Measurements from ENCODE around the gene TBC1D2. TPM values are rescaled to one million over a fixed set of nuclear protein-coding genes. Genes with fewer than 3 reads are reported as not detected.

TBC1D2 gene
- total and polyA plus RNA-seq, 8 donors, result 14.4 to 107 (median 21.0) TPM

GRCh38 chr9:98181746-98182068 lies 73.7 kb downstream of the TBC1D2 start:
- no peak for DNase-seq
- H3K27me3 ChIP-seq, result no peaks in the 10 kb centered on the region
- no peaks in the 10 kb centered on the region for H3K9me3 ChIP-seq
- peaks cover 0 to 30% of the 10 kb centered on the region in 2 donors for H3K4me1 ChIP-seq
- TF ChIP-seq, protein P1, sequence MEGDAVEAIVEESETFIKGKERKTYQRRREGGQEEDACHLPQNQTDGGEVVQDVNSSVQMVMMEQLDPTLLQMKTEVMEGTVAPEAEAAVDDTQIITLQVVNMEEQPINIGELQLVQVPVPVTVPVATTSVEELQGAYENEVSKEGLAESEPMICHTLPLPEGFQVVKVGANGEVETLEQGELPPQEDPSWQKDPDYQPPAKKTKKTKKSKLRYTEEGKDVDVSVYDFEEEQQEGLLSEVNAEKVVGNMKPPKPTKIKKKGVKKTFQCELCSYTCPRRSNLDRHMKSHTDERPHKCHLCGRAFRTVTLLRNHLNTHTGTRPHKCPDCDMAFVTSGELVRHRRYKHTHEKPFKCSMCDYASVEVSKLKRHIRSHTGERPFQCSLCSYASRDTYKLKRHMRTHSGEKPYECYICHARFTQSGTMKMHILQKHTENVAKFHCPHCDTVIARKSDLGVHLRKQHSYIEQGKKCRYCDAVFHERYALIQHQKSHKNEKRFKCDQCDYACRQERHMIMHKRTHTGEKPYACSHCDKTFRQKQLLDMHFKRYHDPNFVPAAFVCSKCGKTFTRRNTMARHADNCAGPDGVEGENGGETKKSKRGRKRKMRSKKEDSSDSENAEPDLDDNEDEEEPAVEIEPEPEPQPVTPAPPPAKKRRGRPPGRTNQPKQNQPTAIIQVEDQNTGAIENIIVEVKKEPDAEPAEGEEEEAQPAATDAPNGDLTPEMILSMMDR (IDR thresholded peaks at IDR 0.05), result no peak
- intact Hi-C loops (cut with DNase I), result no loop called here
- no peak overlapping the region for H3K4me3 ChIP-seq
- no peak for ATAC-seq
- H3K27ac ChIP-seq, result no peak overlapping the region
- H3K36me3 ChIP-seq, result no peaks in the 10 kb centered on the region

- H3K4me3 ChIP-seq, result no peak overlapping the region
- TF ChIP-seq, protein P1 (IDR thresholded peaks at IDR 0.05), result no peak
- no peaks in the 10 kb centered on the region for H3K9me3 ChIP-seq
- H3K27ac ChIP-seq, result no peak overlapping the region
- H3K4me1 ChIP-seq, result peaks cover 0 to 32% of the 10 kb centered on the region in 2 donors
- intact Hi-C loops (cut with DNase I), result no loop called here
- no peaks in the 10 kb centered on the region for H3K27me3 ChIP-seq
- H3K36me3 ChIP-seq, result no peaks in the 10 kb centered on the region
- ATAC-seq (no peak), DNase-seq (no peak)
These were observed 74.5 kb downstream of the TBC1D2 start for GRCh38 chr9:98180996-98181395.

GRCh38 chr9:98178874-98179850 lies 76.3 kb downstream of the TBC1D2 start:
- TF ChIP-seq, protein P1 (IDR thresholded peaks at IDR 0.05), result no peak
- peaks cover 0 to 24% of the 10 kb centered on the region in 2 donors for H3K4me1 ChIP-seq

DNA sequence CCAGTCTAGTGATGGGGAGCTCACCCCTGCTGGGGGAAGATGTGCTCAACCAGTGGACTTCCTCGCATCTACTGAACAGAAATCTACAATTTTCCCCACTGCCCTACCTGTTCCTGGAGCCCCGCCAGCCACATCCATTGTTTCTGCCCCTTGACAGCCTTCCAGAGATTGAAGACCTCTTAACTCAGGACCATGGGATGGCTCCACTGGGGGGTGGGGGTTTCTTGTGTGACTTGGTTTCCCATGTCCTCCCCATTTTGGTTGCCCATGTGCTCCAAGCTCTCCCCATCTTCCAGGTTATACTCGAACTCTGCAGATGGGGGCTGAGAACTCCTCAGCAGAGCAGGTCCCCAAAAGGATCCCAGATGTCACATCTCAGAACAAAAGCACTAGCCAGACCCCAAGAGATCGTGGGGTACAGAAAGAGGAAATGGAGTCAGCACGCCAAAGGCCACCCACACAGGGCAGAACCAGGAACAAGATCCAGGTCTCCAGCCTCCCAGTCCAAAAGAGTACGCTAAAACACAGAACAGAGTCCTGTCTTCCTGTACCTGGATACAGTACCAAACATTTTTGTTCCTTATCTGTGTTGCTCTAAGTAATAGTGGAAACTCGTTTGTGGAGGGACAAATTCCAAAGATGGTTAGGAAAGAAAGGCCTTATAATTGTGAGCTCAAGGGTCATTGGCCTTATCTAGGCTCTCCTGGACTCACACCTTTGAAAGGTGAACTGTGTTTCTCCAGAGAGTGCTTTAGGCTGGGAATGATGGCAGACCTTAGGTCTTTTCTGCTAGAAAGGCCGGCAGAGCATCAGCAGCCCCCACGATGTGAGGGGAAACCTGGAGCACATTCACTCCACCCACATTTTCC lies 78.8 kb downstream of the TBC1D2 start:
- H3K36me3 ChIP-seq, result no peaks in the 10 kb centered on the region
- TF ChIP-seq, protein P1 (IDR thresholded peaks at IDR 0.05), result no peak
- H3K27me3 ChIP-seq, result no peaks in the 10 kb centered on the region
- ATAC-seq (peak; percentile 65), DNase-seq (no peak)
- intact Hi-C loops (cut with DNase I), result no loop called here
- peaks cover 0 to 24% of the 10 kb centered on the region in 2 donors for H3K4me1 ChIP-seq
- no peak overlapping the region for H3K27ac ChIP-seq
- no peak overlapping the region for H3K4me3 ChIP-seq
- no peaks in the 10 kb centered on the region for H3K9me3 ChIP-seq

More at GRCh38 chr9:98178874-98179850, 76.3 kb downstream of the TBC1D2 start:
- H3K27me3 ChIP-seq, result no peaks in the 10 kb centered on the region
- ATAC-seq (no peak), DNase-seq (peak in 1 of 4 donors; percentile 76)
- H3K4me3 ChIP-seq, result no peak overlapping the region
- peak overlapping the region in 1 of 2 donors; percentile 42 for H3K27ac ChIP-seq
- no peaks in the 10 kb centered on the region for H3K36me3 ChIP-seq
- no peaks in the 10 kb centered on the region for H3K9me3 ChIP-seq
- intact Hi-C loops (cut with DNase I), result no loop called here

DNA sequence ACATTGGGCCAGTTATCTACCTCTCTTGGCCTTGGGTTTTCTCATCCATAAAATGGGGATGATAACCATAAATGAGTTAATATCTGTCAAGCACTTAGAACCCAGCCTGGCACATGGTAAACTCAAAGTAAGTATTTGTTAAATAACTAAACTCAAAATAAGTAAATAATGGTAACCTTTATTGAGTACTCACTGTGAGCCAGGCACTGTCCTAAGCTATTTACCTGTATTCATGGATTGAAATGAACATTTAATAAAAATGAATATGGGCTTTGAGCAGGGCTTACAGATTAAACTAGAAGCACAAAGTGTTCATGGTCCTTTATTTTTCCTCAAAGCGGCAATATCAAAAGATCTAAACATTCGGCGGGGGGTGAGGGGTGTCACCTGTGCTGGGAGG lies 79.7 kb downstream of the TBC1D2 start:
- intact Hi-C loops (cut with DNase I), result no loop called here
- no peak overlapping the region for H3K27ac ChIP-seq
- ATAC-seq (no peak), DNase-seq (no peak)
- TF ChIP-seq, protein P1 (IDR thresholded peaks at IDR 0.05), result no peak
- H3K4me1 ChIP-seq, result peaks cover 0 to 24% of the 10 kb centered on the region in 2 donors
- H3K27me3 ChIP-seq, result no peaks in the 10 kb centered on the region
- H3K4me3 ChIP-seq, result no peak overlapping the region
- H3K36me3 ChIP-seq, result no peaks in the 10 kb centered on the region
- H3K9me3 ChIP-seq, result no peaks in the 10 kb centered on the region

Data from left lung (tissue), 10 donors.